GM21619 (cell line): ENCODE results near the gene PROP1.
A peak's percentile ranks its signal among the peaks of the same experiment; 100 is the strongest.
"Not testable (repeated sequence)": the region's sequence is repeated elsewhere in the genome, so short reads cannot be mapped to it uniquely, and the experiment has no call there.

Experiments used
- ATAC-seq: cut with Tn5 transposase; IDR thresholded peaks from one replicate; pipeline ENCODE4 v1.9.1; 2021; ENCODE audit not compliant: unreplicated experiment

Gene PROP1

DNA sequence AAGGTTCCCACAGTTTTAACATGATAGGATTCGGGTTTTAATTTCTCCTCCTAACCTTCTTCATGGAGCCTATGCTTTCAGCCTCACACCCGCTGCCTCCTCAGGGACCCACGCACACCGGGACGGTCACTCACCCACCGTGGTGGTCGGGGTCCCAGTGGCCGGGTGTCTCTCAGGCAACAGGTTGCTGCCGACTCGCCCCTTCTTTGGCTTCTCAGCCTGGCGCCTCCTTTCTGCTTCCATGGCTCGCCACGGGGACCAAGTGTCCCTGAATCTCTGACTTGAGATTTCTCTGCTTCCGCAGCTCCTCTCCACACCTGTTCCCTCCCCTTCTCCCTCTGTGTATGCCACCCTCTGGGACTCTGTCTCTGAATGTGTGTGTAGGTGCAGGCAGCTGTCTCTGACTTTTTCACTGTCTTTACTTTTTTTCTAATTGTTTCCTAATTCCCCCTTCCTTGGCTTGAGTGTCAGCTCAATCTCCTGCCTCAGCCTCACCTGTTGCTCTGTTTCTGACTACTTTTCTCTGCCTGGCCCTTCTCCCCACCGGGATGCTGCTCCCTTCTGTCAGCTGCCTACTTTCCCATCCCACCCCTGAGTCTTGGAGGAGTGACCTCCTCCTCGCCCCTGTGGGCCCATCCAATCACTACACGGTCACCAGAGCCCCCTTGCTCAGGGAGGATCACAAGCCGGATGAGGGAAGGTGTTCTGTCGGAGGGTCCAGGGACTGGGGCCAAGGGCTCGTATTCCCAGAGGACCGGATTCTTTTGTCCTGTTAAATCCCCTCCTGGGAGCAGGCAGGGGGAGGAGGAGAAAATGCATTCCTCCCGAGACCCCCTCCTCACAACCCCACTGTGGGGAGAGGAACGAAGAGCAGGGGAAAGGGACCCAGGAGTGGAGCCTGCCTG, at the start of gene PROP1:
TSS of gene PROP1 (minus strand) at position 552 of the 905 bp plus-strand sequence. CDS start at position 243, 309 bp downstream.
- ATAC-seq = no peak

DNA sequence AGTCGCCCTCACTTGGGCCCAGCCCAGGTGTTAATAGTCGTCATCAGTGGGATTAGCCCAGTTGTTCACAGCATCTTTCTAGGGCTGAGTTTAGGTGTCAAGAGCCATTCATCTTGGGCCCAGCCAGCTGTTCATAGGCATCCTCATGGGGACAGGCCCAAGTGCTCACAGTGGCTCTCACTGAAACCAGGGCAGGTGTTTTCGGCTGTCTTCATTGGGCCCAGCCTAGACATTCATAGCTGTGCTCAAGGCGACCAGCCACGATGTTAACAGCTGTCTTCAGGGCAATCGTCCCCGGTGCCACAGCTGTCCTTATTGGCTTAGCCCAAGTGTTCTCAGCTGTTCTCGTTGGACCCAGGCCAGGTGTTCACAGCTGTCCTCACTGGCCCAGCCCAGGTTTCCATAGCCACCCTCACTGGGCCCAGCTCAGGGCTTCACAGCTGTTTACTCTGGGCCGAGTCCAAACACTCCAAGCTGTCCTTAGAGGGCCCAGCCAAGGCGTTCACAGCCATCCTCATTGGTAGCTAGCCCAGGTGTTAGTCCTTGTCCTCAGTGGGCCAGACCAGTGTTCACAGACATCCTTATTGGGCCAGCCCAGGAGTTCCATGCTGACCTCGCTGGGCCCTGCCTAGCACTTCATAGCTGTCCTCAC, 23.5 kb upstream of the PROP1 start:
- not testable (repeated sequence) for ATAC-seq

DNA sequence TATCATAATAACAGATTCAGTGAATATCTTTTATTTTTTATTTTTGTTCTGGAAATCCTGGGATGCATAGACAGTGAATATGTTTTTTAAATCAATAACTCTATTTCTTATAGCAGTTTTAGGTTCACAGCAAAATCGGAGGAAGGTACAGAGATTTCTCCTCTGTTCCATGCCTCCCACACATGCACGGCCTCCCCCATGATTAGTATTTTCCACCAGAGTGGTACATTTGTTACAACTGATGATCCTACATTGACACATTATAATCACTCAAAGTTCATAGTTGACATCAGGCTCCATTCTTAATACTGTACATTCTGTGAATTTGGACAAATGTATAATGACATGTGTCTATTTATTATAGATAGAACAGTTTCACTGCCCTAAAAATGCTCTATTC, 16.7 kb upstream of the PROP1 start:
- ATAC-seq = not testable (repeated sequence)

DNA sequence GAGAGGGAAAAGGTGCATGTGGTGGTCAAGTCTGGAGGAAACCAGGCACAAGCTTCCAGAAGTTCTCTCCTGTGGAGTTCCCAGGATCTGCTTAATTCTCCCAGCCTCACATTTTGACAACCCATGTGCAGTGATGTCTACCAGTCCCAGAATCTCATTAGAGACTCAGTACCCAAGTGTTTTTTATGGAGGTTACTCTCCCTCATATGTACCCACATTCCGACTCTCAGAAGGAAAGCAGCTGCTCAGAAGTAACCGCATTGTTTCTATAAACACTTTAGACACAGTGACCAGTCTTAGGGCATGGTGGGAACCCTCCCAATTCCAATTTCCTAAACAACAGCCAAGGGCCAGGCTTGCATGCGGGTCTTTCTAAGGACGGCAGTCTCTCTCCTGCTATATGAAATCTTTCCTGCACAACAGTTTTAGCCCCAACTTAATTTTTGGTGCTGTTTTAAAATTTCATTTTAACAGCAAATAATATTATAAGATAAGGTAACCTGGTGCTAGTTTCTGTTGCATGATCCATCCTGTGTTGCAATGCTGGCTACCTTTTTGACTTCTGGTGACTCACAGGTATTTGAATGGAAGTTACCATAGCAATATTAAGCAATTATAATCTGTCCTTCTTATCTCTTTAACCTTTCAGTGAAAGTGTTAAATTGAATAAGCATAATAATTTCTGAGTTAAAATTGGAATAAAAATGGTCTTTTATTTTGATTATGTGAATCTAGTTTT, 15.9 kb upstream of the PROP1 start:
- ATAC-seq = not testable (repeated sequence)

DNA sequence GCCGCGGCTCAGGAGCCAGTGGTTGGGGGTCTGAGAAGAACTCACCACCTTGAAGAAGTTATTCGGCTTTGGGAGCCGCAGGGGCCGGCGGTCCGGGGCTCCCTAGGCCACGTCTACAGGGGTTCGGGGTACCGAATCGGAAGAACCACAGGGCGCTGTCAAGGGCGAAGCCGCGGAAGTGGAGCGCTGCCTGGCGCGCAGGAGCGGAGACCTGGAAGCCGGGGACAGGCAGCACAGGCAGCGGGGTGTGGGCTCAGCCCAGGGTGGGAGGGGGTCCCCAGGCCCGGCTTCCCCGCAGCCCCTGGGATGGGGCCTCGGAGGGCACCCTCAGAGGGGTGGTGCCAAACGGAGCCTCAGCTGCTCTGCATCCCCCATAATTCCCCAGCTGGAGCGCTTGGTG, 11.2 kb upstream of the PROP1 start:
- ATAC-seq = not testable (repeated sequence)

DNA sequence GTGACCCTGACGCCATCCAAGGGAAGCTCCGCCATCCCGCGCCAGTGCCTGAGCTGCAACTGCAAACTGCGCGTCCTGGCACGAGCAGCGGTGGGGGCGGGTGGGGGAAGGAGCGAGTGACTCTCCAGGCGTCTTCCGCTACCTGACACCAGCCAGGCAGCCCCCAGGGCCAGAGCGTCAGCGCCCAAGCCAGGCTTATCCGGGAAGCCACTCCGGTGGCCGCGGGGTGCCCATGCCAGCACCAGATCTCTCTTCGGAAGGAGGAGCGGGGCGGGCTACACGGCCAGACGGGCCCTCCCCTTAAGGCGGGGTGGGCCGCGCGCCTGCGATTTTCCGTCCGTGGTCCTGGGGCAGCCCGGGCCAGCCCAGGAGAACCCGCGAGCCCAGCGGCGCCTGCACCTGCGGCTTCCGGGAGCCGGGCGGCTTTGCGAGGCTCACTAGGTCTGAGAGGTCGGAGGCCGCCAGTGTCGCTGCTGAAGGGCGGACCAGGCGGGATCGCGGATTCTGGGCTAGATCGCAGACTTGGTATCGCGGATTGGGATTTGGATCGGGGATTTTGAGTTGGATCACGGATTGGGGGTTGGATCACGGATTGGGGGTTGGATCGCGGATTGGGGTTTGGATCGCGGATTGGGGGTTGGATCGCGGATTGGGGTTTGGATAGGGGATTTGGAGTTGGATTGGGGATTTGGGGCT, 10.6 kb upstream of the PROP1 start:
- ATAC-seq = peak; percentile 78

DNA sequence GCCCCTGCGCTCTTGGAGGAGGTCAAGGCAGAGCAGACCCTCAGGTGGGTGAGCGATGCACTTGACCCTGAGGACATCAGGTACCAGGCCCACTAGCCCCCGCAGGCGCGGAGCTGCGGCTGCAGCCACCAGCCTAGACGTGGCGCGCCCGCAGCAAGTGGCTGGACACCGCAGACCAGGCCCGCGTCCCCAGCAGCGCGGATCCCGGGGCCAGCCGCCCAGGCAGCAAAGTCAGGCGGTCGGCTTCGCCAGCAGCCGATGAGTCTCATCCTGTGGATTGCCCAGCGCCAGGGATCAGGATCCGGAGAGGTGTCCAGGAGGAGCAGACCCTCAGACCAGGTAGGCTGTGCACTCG, 10.1 kb upstream of the PROP1 start:
- peak; percentile 18 for ATAC-seq

DNA sequence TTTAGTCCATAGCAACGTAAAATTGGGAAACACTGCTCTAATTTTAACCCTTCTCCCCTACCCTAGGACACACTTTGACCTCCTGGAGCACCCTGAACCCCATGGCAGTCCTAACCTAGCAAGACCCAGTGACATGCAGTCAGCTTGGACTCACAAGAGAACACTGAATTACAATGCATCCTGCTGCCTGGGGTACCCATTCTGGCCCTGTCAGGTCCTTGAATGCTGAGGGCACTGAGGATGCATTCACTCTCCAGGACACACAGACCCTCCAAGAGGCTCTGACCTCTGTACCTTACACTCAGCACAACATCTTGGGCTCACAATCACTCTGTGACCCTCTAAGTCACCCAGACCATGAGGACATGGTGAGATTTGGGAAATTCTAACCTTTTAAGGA, 1.8 kb upstream of the PROP1 start:
- no peak for ATAC-seq

DNA sequence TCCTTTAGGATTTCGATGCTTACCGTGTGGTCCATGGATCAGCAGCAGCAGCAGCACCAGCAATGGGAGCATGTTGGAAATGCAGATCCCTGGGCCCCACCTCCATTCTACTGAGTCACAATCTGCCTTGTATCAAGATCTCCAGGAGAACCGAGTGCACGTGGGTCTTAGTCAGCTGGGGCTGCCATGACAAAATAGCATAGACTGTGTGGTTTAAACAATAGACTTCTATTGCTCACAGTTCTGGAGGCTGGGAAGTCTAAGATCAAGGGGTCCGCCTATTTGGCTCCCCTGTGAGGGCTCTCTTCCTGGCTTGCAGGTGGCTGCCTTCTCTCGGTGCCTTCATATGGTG, 1.3 kb upstream of the PROP1 start:
- no peak for ATAC-seq

DNA sequence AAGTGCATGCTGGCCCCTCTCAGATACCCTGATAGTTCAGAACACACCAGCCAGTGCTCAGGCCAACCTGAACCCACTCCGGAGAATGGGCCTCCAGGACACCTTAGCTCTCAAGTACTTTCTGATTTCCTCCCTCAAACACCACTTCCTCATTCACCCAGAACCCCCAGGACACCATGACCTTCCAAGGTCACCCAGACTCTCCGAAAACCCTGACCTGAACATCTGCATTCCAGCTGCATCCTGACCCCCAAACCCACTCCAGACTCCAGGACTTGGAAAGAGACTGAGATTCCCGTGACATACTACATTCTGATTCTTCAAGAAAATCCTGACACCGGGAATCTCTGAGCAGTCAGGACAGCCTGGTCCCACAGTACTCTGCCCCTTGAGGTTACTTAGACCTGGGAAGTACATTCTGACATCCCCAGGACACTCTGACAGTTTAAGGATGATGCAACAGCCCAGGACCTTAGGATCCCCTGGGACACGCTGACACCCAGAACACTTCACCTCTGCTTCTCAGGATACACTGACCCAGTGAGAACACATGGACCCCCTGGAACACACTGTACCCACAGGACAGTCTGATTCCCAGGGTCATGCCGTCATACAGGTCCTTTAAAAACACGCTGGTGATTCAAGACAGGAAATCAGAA, 747 bp upstream of the PROP1 start:
- ATAC-seq = no peak

DNA sequence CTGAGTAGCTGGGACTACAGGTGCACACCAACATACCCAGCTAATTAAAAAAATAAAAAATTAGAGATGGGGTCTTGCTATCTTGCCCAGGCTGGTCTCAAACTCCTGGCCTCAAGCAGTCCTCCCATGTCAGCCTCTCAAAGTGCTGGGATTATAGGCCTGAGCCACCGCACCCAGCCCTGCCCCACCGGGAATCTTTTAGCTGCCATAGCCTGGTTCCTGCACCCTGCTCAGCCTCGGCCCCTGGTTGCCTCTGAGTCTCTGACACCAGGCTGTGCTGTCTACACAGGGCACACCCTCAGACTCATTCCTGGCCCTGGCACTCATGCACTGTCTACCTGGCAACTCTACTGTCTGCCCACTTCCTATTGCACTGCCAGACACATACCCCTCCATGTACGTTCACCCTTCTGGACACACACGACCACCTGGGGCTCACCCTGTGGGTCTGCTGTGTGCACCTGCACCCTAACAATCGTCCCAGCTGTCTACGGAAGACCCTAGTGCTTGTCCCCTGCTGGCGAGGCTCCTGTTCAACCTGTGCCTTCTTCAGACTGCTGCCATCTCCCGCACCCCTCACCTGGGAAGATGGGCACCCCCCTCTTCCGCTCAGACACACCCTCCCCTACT, 1.4 kb downstream of the PROP1 start:
- no peak for ATAC-seq

DNA sequence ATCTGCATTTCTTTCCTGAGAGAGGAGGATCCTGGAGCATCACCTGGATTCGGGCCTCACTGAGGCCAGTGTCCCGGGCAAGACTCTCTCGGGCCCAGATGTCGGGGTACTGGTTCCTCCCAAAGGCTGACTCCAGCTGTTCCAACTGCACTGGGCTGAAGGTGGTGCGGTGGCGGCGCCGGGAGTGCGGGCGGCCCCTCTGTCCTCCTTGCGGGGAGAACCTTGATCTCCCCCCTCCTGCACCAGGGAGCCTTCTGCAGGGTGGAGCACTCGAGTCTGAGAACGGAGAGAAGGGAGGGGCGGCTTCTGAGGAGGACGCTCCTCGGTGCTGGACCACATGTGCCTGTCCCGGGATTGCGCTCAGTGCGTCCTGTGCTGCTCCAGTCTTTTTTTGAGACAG, 2.0 kb downstream of the PROP1 start:
- ATAC-seq = no peak

DNA sequence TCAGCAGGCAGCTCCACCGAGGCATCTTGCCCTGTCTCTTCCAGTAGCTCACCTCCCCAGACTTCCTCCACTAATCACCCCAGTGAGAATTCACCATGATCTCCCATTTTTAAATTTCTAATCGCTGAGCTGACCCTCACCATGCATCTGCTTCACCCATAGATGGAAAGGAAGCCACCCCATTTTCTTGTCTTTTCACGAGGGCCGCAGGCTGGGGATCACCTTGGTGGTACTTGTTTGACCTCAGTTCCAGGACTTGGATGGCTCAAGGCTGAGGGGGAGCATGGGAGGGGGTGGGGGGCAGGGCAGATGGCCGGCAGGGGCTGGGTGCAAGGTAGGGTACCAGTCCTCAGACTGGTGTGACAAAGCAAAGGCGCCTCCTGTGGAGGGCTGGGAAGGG, 3.6 kb downstream of the PROP1 start:
- ATAC-seq = no peak

DNA sequence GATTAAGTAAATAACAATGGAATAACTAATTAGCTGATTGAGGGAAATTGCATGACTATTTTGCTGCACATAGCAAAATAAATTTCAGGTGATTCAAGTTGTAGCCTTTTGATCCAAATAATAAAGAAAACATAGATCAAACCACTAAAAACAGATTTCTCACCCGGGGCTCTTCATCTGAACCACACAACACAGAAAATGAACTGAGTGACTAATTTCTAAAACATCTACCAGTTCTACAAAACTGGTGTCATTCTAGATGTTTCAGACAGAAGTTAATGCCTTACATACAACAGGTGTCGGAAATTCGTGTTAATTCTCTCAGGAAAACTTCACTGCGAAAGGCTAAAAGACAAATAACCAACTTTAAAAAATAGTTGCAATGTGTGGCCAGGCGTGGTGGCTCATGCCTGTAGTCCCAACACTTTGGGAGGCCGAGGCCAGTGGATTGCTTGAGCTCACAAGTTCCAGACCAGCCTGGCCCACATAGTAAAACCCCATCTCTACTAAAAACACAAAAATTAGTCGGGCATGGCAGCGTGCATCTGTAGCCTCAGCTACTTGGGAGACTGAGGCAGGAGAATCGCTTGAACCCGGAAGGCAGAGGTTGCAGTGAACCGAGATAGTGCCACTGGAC, 6.9 kb downstream of the PROP1 start:
- no peak for ATAC-seq

DNA sequence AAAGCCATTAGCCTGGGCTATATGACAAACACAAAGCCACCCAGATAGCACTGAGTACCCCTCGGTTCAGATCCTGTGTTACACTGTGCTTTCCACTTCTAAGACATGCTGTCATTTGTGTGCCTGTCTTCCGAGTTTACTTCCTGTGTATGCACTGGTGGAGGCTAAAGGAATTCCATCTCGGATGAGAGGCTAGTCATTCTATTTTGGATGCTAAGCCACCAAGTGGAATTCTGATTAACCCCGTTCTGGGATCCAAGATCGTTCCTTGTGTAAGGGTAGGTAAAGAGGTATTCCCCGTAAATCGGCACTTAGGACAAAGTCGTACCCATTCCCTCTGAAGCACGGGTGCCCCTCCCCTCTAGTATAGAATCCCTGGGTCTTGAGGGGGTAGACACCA, 8.7 kb downstream of the PROP1 start:
- no peak for ATAC-seq

DNA sequence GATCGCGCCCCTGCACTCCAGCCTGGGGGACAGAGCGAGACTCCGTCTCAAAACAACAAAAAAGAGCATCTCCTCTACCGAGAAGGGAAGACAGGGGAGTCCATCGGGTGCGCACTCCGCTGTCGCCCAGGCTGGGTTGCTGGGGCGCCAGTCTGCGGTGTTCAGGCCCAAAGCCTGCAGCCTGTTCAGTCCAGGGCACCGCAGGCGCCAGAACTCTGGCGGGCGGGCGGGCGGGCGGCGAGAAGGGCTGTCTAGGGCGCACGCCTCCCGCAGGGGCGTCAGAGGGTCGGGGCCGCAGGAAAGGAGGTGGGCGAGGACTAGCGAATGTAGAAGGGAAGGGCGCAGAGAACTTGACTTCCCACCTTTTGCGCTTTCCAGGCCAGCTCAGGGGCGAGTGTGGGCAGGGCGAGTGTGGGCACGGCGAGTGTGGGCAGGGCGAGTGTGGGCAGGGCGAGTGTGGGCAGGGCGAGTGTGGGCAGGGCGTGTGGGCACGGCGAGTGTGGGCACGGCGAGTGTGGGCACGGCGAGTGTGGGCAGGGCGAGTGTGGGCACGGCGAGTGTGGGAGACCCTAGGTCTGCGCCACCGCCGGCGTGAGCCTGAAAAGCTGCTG, 10.5 kb downstream of the PROP1 start:
- ATAC-seq = no peak

DNA sequence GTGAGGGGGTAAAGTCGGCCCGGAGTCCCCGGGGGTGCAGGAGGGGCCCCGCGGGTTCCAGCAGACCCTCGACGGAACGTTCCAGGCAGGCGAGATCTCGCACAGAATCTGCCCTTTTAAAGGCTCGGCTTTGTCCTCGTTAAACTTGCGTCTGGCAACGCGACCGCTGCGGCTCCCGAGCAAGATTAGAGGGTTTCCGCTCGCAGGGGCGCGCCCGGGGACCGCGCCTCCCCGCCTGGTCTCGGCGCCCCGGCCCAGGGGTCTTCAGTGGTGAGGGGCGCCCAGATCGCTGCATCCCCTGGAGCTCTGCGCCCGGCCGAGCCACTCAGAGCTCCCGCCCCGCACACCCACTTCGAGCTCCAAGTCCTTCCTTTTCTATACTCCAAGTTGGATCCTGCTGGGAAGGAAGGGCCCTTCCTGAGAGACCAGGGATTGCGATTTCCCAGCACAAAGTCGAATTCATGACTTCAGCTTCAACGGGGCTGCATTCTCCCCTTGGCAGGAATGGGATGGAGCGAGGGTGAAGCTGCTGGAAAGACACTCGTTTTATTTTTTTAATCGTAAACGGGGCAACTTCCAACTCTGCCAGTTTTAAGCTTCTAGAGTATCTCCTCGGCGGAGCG, 11.3 kb downstream of the PROP1 start:
- ATAC-seq = no peak

DNA sequence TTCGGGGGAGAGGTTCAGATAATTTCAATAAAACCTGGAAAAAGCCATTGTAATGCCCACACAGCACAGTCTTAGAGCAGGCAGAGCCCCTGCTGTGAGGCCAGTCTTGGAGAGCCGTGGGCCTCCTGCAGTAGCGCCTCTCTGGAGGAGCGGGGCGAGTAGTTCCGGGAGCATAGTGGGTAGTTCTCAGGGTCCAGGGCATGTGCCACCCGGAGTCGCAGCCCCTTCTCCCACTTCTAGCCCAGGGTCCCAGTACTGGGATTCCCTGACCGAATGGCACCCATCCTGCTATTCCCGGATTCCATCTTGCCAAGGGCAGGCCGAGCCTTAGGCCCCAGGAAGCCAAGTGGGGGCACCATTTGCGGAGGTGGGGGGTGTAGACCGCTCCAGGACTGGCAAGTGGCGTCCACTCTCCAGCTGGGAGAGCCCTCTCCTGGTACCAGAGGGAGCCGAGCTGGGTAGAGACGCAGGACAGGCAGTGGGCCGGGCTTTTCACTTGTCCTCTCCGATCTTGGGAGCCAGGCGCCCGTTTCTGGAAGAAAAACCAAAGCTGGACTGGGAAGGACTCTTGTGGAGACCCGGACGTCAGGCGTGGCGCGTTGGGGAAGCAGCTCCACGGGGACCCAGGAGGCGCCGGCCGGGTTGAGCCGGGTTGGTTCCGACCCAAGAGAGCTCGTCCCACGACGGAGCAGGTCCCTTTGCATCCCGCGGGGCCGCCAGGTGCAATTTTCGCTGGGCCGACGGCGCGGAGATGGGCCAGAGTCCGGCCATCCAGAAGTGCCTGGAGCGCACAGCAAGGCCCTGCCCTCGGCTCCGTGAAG, 12.1 kb downstream of the PROP1 start:
- no peak for ATAC-seq
